GM23248 (cell line): ENCODE measurements around the gene BIRC5.

Source experiments
- EZH2 ChIP-seq: fragments of 200-600 bp; sonication (generic); IDR thresholded peaks from 2 replicates; pipeline ENCODE4 v1.6.1; 2018; ENCODE audit warnings: antibody characterized with exemption, mild to moderate bottlenecking; ENCODE audit not compliant: insufficient read depth, poor library complexity, severe bottlenecking
- EZH2phosphoT487 ChIP-seq: fragments of 200-600 bp; sonication (generic); IDR thresholded peaks from 2 replicates; pipeline ENCODE4 v1.6.1; 2018; ENCODE audit warnings: antibody characterized with exemption, moderate library complexity, mild to moderate bottlenecking, low read depth; ENCODE audit not compliant: insufficient read depth

- no peak for TF ChIP-seq EZH2
- no peak for TF ChIP-seq EZH2phosphoT487
Observed at GRCh38 chr17:78176548-78177025, 37.5 kb upstream of the BIRC5 start.
